ENCODE measurements around the gene PCDHGB7.
"Not testable (repeated sequence)": the region's sequence is repeated elsewhere in the genome, so short reads cannot be mapped to it uniquely, and the experiment has no call there.

PCDHGB7 gene

GRCh38 chr5:141397756-141398551, 19.5 kb upstream of the PCDHGB7 start, which contains the start of gene PCDHGB5:
PCDHGB5 (plus strand) TSS chr5:141397947; CDS start chr5:141398128, 181 bp downstream.
- peak; percentile 61 for DNase-seq

DNA sequence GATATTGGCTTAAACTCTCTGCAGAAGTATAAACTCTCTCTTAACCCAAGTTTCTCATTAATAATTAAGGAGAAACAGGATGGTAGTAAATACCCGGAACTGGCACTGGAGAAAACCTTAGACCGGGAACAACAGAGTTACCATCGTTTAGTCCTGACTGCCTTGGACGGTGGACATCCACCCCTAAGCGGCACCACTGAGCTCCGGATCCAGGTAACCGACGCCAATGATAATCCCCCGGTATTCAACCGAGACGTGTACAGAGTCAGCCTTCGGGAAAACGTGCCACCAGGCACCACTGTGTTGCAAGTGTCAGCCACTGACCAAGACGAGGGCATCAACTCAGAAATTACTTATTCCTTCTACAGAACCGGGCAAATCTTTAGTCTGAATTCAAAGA, 18.9 kb upstream of the PCDHGB7 start:
- no peak for DNase-seq

DNA sequence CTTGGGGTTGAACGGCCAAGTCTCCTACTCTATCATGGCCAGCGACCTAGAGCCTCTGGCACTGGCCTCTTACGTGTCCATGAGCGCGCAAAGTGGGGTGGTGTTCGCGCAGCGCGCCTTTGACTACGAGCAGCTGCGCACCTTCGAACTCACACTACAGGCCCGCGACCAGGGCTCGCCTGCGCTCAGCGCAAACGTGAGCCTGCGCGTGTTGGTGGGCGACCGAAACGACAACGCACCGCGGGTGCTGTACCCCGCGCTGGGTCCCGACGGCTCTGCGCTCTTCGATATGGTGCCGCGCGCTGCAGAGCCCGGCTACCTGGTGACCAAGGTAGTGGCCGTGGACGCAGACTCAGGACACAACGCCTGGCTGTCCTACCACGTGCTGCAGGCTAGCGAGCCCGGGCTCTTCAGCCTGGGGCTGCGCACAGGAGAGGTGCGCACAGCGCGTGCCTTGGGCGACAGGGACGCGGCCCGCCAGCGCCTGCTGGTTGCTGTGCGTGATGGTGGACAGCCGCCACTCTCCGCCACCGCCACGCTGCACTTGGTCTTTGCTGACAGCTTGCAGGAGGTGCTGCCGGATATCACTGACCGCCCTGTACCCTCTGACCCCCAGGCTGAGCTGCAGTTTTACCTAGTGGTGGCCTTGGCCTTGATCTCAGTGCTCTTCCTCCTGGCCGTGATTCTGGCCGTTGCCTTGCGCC, 17.8 kb upstream of the PCDHGB7 start:
- no peak for DNase-seq

- DNase-seq, result peak; percentile 30
Observed at GRCh38 chr5:141402553-141403243, 14.8 kb upstream of the PCDHGB7 start, which contains the start of gene PCDHGA9. PCDHGA9 (plus strand) TSS chr5:141402778; CDS start chr5:141402953, 175 bp downstream.

GRCh38 chr5:141403387-141403786, 14.1 kb upstream of the PCDHGB7 start:
- no peak for DNase-seq

DNA sequence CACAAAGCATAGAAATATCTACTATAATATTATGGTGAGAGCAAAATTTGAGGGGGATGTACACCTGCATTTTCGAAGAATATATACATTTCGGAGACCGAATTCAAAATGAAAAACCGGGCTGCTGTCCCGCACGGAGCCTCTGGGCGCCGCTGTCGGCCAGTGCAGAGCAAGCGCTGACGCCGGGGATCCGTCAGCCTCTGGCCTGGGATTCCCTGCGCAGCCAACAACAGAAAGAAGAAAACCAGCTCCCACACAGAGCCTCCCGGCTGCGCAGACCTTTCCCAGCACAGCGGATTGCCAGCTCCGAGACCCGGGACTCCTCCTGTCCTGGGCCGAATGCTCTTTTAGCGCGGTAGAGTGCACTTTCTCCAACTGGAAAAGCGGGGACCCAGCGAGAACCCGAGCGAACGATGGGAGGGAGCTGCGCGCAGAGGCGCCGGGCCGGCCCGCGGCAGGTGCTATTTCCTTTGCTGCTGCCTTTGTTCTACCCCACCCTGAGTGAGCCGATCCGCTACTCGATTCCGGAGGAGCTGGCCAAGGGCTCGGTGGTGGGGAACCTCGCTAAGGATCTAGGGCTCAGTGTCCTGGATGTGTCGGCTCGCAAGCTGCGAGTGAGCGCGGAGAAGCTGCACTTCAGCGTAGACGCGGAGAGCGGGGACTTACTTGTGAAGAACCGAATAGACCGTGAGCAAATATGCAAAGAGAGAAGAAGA, 9.5 kb upstream of the PCDHGB7 start, which contains the start of gene PCDHGB6:
TSS of gene PCDHGB6 (plus strand) at position 232 of the 716 bp plus-strand sequence. CDS start at position 414, 182 bp downstream.
- not testable (repeated sequence) for DNase-seq

GRCh38 chr5:141409598-141410306, 7.7 kb upstream of the PCDHGB7 start:
- no peak for DNase-seq

DNA sequence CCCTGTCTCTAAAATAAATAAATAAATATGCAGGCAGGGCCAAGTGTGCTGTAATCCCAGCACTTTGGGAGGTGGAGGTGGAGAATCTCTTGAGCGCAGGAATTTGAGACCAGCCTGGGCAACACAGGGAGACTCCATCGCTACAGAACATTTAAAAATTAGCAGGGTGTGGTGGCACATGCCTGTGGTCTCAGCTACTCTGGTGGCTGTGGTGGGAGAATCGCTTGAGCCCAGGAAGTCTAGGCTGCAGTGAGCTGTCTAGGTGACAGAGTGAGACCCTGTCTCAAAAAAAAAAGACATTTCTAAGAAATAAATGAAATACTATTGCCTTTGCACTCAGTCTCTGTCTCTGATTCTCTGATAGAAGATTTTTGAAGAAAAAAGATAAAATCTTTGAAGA, 5.9 kb upstream of the PCDHGB7 start:
- no peak for DNase-seq

GRCh38 chr5:141412854-141413539, 4.5 kb upstream of the PCDHGB7 start, which contains the start of gene PCDHGA10:
PCDHGA10 (plus strand) TSS chr5:141412987; CDS start chr5:141413176, 189 bp downstream.
- peak; percentile 69 for DNase-seq

DNA sequence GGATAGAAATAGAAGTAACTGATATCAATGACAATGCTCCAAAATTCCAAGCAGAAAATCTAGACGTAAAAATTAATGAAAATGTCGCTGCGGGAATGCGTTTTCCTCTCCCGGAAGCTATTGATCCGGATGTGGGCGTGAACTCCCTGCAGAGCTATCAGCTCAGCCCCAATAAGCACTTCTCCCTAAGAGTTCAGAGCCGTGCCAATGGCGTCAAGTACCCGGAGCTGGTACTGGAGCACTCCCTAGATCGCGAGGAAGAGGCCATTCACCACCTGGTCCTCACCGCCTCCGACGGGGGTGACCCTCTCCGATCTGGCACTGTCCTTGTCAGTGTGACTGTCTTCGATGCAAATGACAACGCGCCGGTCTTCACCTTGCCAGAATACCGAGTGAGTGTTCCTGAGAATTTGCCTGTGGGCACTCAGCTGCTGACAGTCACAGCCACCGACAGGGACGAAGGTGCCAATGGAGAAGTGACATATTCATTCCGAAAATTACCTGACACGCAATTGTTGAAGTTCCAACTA, 3.9 kb upstream of the PCDHGB7 start:
- DNase-seq, result no peak

- not testable (repeated sequence) for DNase-seq
Observed at GRCh38 chr5:141414548-141415274, 2.8 kb upstream of the PCDHGB7 start.

DNA sequence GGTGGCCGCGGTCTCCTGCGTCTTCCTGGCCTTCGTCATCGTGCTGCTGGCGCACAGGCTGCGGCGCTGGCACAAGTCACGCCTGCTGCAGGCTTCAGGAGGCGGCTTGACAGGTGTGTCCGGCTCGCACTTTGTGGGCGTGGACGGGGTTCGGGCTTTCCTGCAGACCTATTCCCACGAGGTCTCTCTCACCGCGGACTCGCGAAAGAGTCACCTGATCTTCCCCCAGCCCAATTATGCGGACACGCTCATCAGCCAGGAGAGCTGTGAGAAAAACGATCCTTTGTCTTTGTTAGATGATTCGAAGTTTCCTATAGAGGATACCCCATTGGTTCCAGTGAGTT, 2.2 kb upstream of the PCDHGB7 start:
- not testable (repeated sequence) for DNase-seq

- DNase-seq, result no peak
Observed at GRCh38 chr5:141419074-141419880, 1.8 kb downstream of the PCDHGB7 start.

DNA sequence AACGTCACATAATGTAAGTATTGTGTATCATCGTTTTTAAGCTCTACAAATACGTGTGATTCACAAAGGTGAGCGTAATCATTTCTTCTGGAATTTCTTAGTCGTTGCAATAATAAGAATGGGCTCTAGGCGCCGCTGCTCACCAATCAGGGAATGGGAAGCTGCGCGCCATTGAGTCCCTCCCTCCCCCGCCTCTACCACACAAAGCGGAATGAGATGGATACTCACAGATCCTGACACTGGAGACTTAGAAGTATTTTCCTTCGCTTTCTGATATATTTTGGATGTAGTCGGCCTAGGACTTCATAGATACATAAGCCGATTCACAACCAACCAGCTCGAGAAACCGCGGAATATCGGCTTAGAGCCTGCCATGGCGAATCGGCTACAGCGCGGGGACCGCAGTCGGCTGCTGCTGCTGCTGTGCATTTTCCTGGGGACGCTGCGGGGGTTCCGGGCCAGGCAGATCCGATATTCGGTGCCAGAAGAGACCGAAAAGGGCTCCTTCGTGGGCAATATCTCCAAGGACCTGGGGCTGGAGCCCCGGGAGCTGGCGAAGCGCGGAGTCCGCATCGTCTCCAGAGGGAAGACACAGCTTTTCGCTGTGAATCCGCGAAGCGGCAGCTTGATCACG, 3.5 kb downstream of the PCDHGB7 start, which contains the start of gene PCDHGA11:
TSS of gene PCDHGA11 (plus strand) at position 197 of the 634 bp plus-strand sequence. CDS start at position 374, 177 bp downstream.
- DNase-seq, result peak; percentile 67

DNA sequence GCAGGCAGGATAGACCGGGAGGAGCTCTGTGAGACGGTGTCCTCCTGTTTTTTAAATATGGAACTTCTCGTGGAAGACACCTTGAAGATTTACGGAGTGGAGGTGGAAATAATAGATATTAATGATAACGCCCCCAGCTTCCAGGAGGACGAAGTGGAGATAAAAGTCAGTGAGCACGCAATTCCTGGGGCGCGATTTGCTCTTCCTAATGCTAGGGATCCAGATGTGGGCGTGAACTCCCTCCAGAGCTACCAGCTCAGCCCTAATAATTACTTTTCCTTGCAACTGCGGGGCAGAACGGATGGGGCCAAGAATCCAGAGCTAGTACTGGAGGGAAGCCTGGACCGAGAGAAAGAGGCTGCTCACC, 4.0 kb downstream of the PCDHGB7 start:
- DNase-seq, result no peak

- no peak for DNase-seq
Observed at GRCh38 chr5:141422742-141423291, 5.3 kb downstream of the PCDHGB7 start.

DNA sequence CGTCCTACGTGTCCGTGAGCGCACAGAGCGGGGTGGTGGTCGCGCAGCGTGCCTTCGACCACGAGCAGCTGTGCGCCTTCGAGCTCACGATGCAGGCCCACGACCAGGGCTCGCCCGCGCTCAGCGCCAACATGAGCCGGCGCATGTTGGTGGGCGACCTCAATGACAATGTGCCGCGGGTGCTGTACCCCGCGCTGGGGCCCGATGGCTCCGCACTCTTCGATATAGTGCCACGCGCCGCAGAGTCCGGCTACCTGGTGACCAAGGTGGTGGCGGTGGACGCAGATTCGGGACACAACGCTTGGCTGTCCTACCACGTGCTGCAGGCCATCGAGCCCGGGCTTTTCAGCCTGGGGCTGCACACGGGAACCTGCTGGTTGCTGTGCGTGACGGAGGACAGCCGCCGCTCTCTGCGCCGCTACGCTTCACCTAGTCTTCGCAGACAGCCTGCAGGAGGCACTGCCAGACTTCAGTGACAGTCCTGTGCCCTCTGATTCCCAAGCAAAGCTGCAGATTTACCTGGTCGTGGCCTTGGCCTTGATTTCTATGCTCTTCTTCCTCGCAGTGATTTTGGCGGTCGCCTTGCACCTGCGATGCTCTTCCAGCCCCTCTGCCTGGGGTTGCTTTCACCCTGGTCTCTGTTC, 10.4 kb downstream of the PCDHGB7 start:
- no peak for DNase-seq

Data from fibroblast of upper back skin (primary cell).